Right lobe of liver (tissue), 6 donors: ENCODE results near the gene RHBDL1. TPM values are rescaled to one million over a fixed set of nuclear protein-coding genes. Genes with fewer than 3 reads are reported as not detected.
A peak's percentile ranks its signal among the peaks of the same experiment; 100 is the strongest.
"Not testable (repeated sequence)": the region's sequence is repeated elsewhere in the genome, so short reads cannot be mapped to it uniquely, and the experiment has no call there.

ENCODE experiments used
- ATAC-seq, 4 donors: fragments of 200-7000 bp; cut with Tn5 transposase; one replicate each; pipeline ENCODE4 v1.9.1; 2020; ENCODE audit warnings: mild to moderate bottlenecking in 4 of 4, moderate library complexity in 4 of 4
- DNase-seq, 3 donors: peaks; one replicate each; pipeline ENCODE4 v3.0.0-alpha.2; 2020
- H3K27ac ChIP-seq, 3 donors: fragments of 200-600 bp; one replicate each; pipeline ENCODE4 v1.8.0; 2022
- H3K27me3 ChIP-seq, 2 donors: fragments of 200-600 bp; one replicate each; pipeline ENCODE4 v1.8.0; 2022
- H3K36me3 ChIP-seq, 4 donors: fragments of 200-600 bp; sonication (generic) in 1 of 4; one replicate each; pipeline versions ENCODE4 v1.5.1 to v1.8.0; 2017 to 2022; ENCODE audit warnings: control low read depth in 1 of 4
- H3K4me1 ChIP-seq, 4 donors: fragments of 200-600 bp; sonication (generic) in 1 of 4; one replicate each; pipeline versions ENCODE4 v1.5.1 to v1.8.0; 2017 to 2022; ENCODE audit warnings: control low read depth in 1 of 4
- H3K4me3 ChIP-seq, 3 donors: fragments of 200-600 bp; one replicate each; pipeline ENCODE4 v1.8.0; 2022
- H3K9me3 ChIP-seq, 4 donors: fragments of 200-600 bp; sonication (generic) in 1 of 4; one replicate each; pipeline versions ENCODE4 v1.5.1 to v1.8.0; 2017 to 2022; ENCODE audit warnings: control low read depth in 1 of 4
- POLR2A ChIP-seq: fragments of 450-650 bp; IDR thresholded peaks from one replicate; pipeline ENCODE4 v1.6.1; 2017; ENCODE audit warnings: antibody characterized with exemption, mild to moderate bottlenecking
- WGBS: methylation state at CpG from one replicate; pipeline ENCODE4 v1.1.6; 2018; ENCODE audit warnings: low coverage, low lambda C conversion rate; ENCODE audit not compliant: insufficient coverage; ENCODE audit errors: missing lambda C conversion rate; 5-methylcytosine and 5-hydroxymethylcytosine counted together
- intact Hi-C, 2 donors: fragments of 100-400 bp; cut with DNase I; formaldehyde crosslinking; loops; one replicate each; pipeline versions ENCODE4 v1.11.2 to v1.14.1; 2022
- total RNA-seq, 6 experiments: library from RNA; depleted of rRNA in 2 of 6; stranded (reverse); fragments of >200 nt in 2 of 6; fragmentation: NEBNext Ultra II Directional in 3 of 6; extraction: Animal tissue kit (Norgen Biotek cat#: 25700) in 3 of 6; gene quantifications; one replicate each; pipeline versions ENCODE4 v1.1.0 to v1.2.4, GENCODE V29; 2016 to 2023
- TF ChIP-seq, protein P1 (sequence below), 4 donors: fragments of 200-600 bp in 3 of 4; fragments of 450-650 bp in 1 of 4; IDR thresholded peaks; one replicate each; pipeline versions ENCODE4 v1.5.1 to v1.8.0; 2016 to 2022; ENCODE audit warnings: antibody characterized with exemption in 4 of 4, mild to moderate bottlenecking in 2 of 4
- donor health status: DM: no; HTN: yes; CAD: no.
- donor health status: DM: no; HTN: no; CAD: no.
- donor health status: DM: no; HTN: no; CAD: no.
- donor health status: DM: no; HTN: yes; CAD: no.
- donor health status: DM: no; HTN: yes; CAD: no.

RHBDL1 gene
- total RNA-seq, 6 experiments from 2014 or later = 0.37 to 1.1 (median 0.60) TPM

DNA sequence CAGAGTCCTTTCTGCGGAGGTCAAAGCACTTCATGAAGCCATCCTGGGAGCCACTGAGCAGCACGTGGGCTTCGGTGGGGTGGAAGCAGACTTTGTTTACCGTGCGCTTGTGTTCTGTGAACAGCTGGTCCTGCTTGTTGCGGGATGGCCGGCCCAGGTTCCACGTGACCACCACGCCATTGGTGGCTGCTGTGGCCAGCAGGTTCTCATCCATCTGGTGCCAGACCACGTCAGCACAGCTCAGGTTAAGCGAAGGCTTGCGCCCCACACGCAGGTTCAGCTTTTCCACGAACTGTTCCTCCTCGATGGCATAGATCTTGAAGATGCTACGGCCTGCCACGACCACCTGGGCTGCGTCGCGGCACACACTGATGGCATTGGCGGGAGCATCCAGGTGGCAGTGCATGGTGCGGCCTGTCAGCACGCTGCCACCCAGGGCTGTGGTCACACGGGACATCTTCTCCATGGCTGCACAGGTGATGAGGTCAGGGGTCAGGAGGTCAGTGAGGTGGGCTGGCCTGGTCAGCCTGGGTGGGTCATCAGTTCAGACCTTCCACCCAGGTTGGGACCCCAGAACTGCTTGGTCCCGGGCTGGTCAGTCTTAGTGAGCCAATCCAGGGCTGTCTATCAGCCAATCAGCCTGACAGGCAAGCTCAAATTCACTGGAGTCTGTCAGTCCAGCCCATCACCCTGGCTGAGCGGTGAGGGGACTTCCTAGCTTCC lies 13.9 kb downstream of the RHBDL1 start:
- DNase-seq = no peak
- WGBS = 80% methylated on average over 2 of the region's 26 CpGs
- Histone ChIP-seq H3K27me3 (peaks cover 0 to 4% of the 10 kb centered on the region in 2 donors), H3K4me3 (peak overlapping the region; percentile 93 to 96 (median 94)), H3K27ac (peak overlapping the region in 1 of 3 donors; percentile 68), H3K9me3 (no peaks in the 10 kb centered on the region), H3K4me1 (peaks cover 0 to 19% (median 9%) of the 10 kb centered on the region in 4 donors), H3K36me3 (peaks cover 0 to 6% (median 0%) of the 10 kb centered on the region in 4 donors)
- no peak for ATAC-seq
- TF ChIP-seq, protein P1, sequence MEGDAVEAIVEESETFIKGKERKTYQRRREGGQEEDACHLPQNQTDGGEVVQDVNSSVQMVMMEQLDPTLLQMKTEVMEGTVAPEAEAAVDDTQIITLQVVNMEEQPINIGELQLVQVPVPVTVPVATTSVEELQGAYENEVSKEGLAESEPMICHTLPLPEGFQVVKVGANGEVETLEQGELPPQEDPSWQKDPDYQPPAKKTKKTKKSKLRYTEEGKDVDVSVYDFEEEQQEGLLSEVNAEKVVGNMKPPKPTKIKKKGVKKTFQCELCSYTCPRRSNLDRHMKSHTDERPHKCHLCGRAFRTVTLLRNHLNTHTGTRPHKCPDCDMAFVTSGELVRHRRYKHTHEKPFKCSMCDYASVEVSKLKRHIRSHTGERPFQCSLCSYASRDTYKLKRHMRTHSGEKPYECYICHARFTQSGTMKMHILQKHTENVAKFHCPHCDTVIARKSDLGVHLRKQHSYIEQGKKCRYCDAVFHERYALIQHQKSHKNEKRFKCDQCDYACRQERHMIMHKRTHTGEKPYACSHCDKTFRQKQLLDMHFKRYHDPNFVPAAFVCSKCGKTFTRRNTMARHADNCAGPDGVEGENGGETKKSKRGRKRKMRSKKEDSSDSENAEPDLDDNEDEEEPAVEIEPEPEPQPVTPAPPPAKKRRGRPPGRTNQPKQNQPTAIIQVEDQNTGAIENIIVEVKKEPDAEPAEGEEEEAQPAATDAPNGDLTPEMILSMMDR (IDR thresholded peaks at IDR 0.05) = no peak
- no peak for TF ChIP-seq POLR2A
- intact Hi-C loops = no loop called here

DNA sequence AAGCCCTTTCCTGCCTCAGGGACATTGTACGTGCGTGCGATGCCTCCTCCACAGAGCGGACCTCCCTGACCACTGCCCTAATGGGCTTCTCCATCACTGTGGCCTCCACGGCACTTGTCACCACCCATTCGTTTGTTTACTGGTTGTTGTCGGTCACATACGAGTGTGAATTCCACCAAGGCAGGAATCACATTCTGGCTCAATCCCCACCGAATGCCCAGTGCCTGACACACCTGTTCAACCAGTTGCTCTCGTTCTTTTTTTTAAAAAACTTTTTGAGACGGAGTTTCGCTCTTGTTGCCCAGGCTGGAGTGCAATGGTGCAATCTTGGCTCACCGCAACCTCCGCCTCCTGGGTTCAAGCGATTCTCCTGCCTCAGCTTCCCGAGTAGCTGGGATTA lies 15.8 kb downstream of the RHBDL1 start:
- WGBS = 80% methylated on average over 10 of the region's 16 CpGs
- DNase-seq = not testable (repeated sequence)

DNA sequence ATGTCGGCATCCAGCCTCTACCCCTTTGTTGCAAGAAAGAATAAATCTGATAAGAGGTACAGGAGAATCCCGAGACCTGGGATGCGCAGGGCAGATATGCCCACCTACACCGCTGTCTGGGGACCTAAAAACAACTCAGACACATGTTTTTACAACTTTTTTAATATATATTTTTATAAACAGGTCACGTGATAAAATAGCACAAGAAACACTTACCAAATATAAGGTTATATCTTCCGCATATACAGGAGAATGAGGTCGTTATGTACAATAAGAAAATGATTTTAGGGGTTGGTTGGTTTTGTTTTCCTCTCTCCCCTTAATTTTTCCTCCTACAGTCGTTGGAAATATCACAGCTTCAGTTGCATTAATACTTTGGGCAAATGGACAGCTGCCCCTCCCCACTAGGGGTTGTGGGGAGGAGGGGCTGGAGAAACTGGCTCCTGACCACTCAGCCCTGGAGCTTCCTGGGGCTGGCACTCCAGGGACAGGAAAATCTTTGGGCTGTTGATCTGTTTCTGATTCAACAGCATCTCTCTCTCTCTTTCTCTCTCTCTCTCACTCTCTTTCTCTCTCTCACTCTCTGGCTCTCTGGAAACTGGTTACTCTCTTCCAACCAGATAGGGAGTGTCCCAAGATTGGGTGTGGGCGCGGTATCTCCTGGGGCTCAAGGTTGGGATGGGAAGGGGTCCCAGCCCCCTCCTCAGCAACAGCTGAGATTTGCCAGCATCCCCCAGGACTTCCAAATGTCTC lies 17.1 kb downstream of the RHBDL1 start:
- 63% methylated on average over 10 of the region's 10 CpGs for WGBS
- no peak for DNase-seq
- Histone ChIP-seq H3K36me3 (no peaks in the 10 kb centered on the region), H3K4me3 (no peak overlapping the region), H3K4me1 (peaks cover 0 to 19% (median 8%) of the 10 kb centered on the region in 4 donors), H3K27ac (no peak overlapping the region), H3K9me3 (no peaks in the 10 kb centered on the region), H3K27me3 (peaks cover 0 to 10% of the 10 kb centered on the region in 2 donors)
- intact Hi-C loops = no loop called here
- TF ChIP-seq, protein P1 (IDR thresholded peaks at IDR 0.05) = no peak
- TF ChIP-seq POLR2A = no peak
- no peak for ATAC-seq

More for the DNA sequence above, 15.8 kb downstream of the RHBDL1 start:
- H3K9me3 ChIP-seq, H3K27ac ChIP-seq, ATAC-seq, H3K36me3 ChIP-seq, intact Hi-C loops, H3K4me3 ChIP-seq: not testable (repeated sequence)
- peaks cover 0 to 19% (median 8%) of the 10 kb centered on the region in 4 donors for H3K4me1 ChIP-seq
- H3K27me3 ChIP-seq = peaks cover 0 to 10% of the 10 kb centered on the region in 2 donors

DNA sequence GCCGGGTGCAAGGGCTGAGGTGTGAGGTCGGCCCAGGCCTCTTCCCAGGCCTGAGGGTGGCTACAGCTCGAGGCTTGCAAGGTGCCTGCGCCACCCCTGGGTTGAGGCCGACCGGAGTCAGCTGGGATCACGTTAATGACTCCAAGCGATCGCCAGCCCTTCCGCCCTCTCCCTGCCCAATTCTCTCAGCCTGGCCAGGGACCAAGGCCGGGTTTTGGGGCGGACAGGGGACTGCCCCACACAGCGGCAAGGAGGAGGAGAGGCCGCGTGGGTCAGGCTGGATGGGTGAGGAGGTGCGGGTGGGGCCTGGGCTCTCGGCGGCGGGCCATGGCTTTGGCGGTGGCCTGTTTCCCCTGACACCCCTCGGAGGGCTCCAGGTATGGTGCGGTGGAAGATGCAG lies 17.9 kb downstream of the RHBDL1 start:
- Histone ChIP-seq H3K36me3 (no peaks in the 10 kb centered on the region), H3K4me1 (peaks cover 0 to 18% (median 8%) of the 10 kb centered on the region in 4 donors), H3K27me3 (peaks cover 0 to 10% of the 10 kb centered on the region in 2 donors), H3K4me3 (no peak overlapping the region), H3K9me3 (no peaks in the 10 kb centered on the region), H3K27ac (no peak overlapping the region)
- DNase-seq (no peak), ATAC-seq (no peak)
- 60% methylated on average over 1 of the region's 22 CpGs for WGBS
- intact Hi-C loops = no loop called here
- TF ChIP-seq, protein P1 (IDR thresholded peaks at IDR 0.05) = no peak
- TF ChIP-seq POLR2A = no peak

DNA sequence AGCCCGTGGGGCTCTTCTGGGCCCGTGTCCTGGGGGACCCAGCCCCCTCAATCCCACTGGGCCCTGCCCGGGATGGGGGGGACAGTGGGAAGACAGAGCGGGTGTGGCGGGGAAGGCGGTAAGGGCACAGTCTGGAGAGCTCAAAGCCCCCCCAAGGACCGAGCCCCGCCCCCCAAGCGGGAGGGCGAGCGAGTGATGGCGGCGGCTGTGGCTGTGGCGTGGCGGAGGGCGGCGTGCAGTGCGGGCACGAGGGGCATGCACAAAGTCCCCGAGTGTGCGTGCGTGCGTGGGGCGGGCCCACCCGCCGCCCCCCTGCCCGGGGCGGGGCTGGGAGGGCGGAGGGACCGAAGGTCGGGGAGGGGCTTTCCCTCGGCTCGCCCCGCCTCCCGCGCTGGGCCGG lies 18.3 kb downstream of the RHBDL1 start:
- no peak for TF ChIP-seq POLR2A
- TF ChIP-seq, protein P1 (IDR thresholded peaks at IDR 0.05) = no peak
- intact Hi-C loops = no loop called here
- H3K4me3 ChIP-seq = no peak overlapping the region

More for the DNA sequence above, 18.3 kb downstream of the RHBDL1 start:
- ATAC-seq (no peak), DNase-seq (no peak)
- Histone ChIP-seq H3K9me3 (no peaks in the 10 kb centered on the region), H3K27me3 (peaks cover 0 to 10% of the 10 kb centered on the region in 2 donors), H3K36me3 (no peaks in the 10 kb centered on the region), H3K4me1 (peaks cover 0 to 15% (median 7%) of the 10 kb centered on the region in 4 donors), H3K27ac (no peak overlapping the region)
- 20% methylated on average over 2 of the region's 37 CpGs for WGBS
